HG02852 (cell line): ENCODE results near the gene VEGFA.
"Not testable (repeated sequence)": the region's sequence is repeated elsewhere in the genome, so short reads cannot be mapped to it uniquely, and the experiment has no call there.

ENCODE experiments used
- ATAC-seq: cut with Tn5 transposase; IDR thresholded peaks from one replicate; pipeline ENCODE4 v1.9.1; 2021; ENCODE audit warnings: mild to moderate bottlenecking, moderate library complexity; ENCODE audit not compliant: unreplicated experiment

Gene VEGFA

GRCh38 chr6:43801495-43802181, 31.6 kb downstream of the VEGFA start:
- ATAC-seq, result no peak

GRCh38 chr6:43803055-43803782, 33.2 kb downstream of the VEGFA start:
- ATAC-seq, result no peak

- no peak for ATAC-seq
These were observed 34.0 kb downstream of the VEGFA start for GRCh38 chr6:43803783-43804549.

- no peak for ATAC-seq
These were observed 34.7 kb downstream of the VEGFA start for GRCh38 chr6:43804550-43805223.

- no peak for ATAC-seq
These were observed 35.7 kb downstream of the VEGFA start for GRCh38 chr6:43805699-43806042.

GRCh38 chr6:43806043-43806757, 36.2 kb downstream of the VEGFA start:
- no peak for ATAC-seq

GRCh38 chr6:43806758-43807227, 36.8 kb downstream of the VEGFA start:
- no peak for ATAC-seq

- no peak for ATAC-seq
These were observed 37.4 kb downstream of the VEGFA start for GRCh38 chr6:43807228-43808061.

- ATAC-seq, result no peak
These were observed 38.4 kb downstream of the VEGFA start for GRCh38 chr6:43808412-43808811.

GRCh38 chr6:43809417-43810305, 39.6 kb downstream of the VEGFA start:
- ATAC-seq, result no peak

- ATAC-seq, result no peak
These were observed 41.1 kb downstream of the VEGFA start for GRCh38 chr6:43810965-43811732.

- ATAC-seq, result no peak
These were observed 41.7 kb downstream of the VEGFA start for GRCh38 chr6:43811733-43812099.

- ATAC-seq, result no peak
These were observed 43.0 kb downstream of the VEGFA start for GRCh38 chr6:43812850-43813578.

- no peak for ATAC-seq
These were observed 44.1 kb downstream of the VEGFA start for GRCh38 chr6:43814111-43814510.

- ATAC-seq, result no peak
These were observed 44.9 kb downstream of the VEGFA start for GRCh38 chr6:43814865-43815264.

- ATAC-seq, result no peak
These were observed 47.2 kb downstream of the VEGFA start for GRCh38 chr6:43817192-43817591.

- not testable (repeated sequence) for ATAC-seq
These were observed 49.0 kb downstream of the VEGFA start for GRCh38 chr6:43818973-43819372.
